CD4-positive, alpha-beta T cell treated with Interferon gamma for 1 hour (primary cell): ENCODE results near the gene TEX9.
"Not testable (repeated sequence)": the region's sequence is repeated elsewhere in the genome, so short reads cannot be mapped to it uniquely, and the experiment has no call there.

Experiments used
- DNase-seq: peaks from one replicate; pipeline ENCODE4 v3.0.0-alpha.2; 2020

TEX9 gene

GRCh38 chr15:56367156-56367555 is 1.9 kb downstream of the TEX9 start:
- DNase-seq: no peak

- no peak for DNase-seq
Measured at GRCh38 chr15:56369234-56369633, 4.0 kb downstream of the TEX9 start.

- DNase-seq: no peak
Measured at GRCh38 chr15:56371495-56372147, 6.4 kb downstream of the TEX9 start.

GRCh38 chr15:56374693-56375092 is 9.5 kb downstream of the TEX9 start:
- DNase-seq: not testable (repeated sequence)

- not testable (repeated sequence) for DNase-seq
Measured at GRCh38 chr15:56377822-56378221, 12.6 kb downstream of the TEX9 start.

- DNase-seq: no peak
Measured at GRCh38 chr15:56383010-56383409, 17.8 kb downstream of the TEX9 start.

GRCh38 chr15:56385908-56386307 is 20.7 kb downstream of the TEX9 start:
- no peak for DNase-seq

- no peak for DNase-seq
Measured at GRCh38 chr15:56390739-56391267, 25.6 kb downstream of the TEX9 start.

- DNase-seq: no peak
Measured at GRCh38 chr15:56393277-56393676, 28.1 kb downstream of the TEX9 start.

GRCh38 chr15:56394909-56395308 is 29.7 kb downstream of the TEX9 start:
- no peak for DNase-seq

- not testable (repeated sequence) for DNase-seq
Measured at GRCh38 chr15:56397325-56397724, 32.1 kb downstream of the TEX9 start.

- not testable (repeated sequence) for DNase-seq
Measured at GRCh38 chr15:56399209-56399608, 34.0 kb downstream of the TEX9 start.

GRCh38 chr15:56410721-56411120 is 45.5 kb downstream of the TEX9 start:
- no peak for DNase-seq

GRCh38 chr15:56411122-56411749 is 46.0 kb downstream of the TEX9 start:
- no peak for DNase-seq

- not testable (repeated sequence) for DNase-seq
Measured at GRCh38 chr15:56413114-56413733, 48.0 kb downstream of the TEX9 start.

GRCh38 chr15:56425276-56425675 is 60.0 kb downstream of the TEX9 start:
- no peak for DNase-seq

- DNase-seq: no peak
Measured at GRCh38 chr15:56425976-56426375, 60.8 kb downstream of the TEX9 start.

GRCh38 chr15:56428821-56429458 is 63.7 kb downstream of the TEX9 start:
- no peak for DNase-seq

GRCh38 chr15:56432304-56432703 is 67.1 kb downstream of the TEX9 start:
- DNase-seq: no peak

GRCh38 chr15:56440214-56440770 is 75.1 kb downstream of the TEX9 start:
- no peak for DNase-seq

GRCh38 chr15:56442354-56442753 is 77.1 kb downstream of the TEX9 start:
- DNase-seq: no peak

GRCh38 chr15:56445746-56446145 is 80.5 kb downstream of the TEX9 start:
- no peak for DNase-seq

- no peak for DNase-seq
Measured at GRCh38 chr15:56454836-56455235, 89.6 kb downstream of the TEX9 start.
